Measurements from ENCODE around the gene ENOPH1. TPM values are rescaled to one million over a fixed set of nuclear protein-coding genes. Genes with fewer than 3 reads are reported as not detected.

Gene ENOPH1
- total RNA-seq, 1 experiment from 2014 or later, result 22.3 TPM

GRCh38 chr4:82479562-82479961 is 49.2 kb downstream of the ENOPH1 start:
- Histone ChIP-seq H3K79me2 (ENCODE audit: low read depth) (no peaks in the 10 kb centered on the region), H3K4me2 (no peak overlapping the region), H4K20me1 (ENCODE audit: insufficient read depth) (no peaks in the 10 kb centered on the region), H3K4me3 (no peak overlapping the region), H3F3A (ENCODE audit: insufficient read depth, low read depth) (no peaks in the 10 kb centered on the region), H3K9me2 (ENCODE audit: insufficient read depth) (no peaks in the 10 kb centered on the region), H2AFZ (no peak overlapping the region), H3K27ac (no peak overlapping the region), H3K36me3 (ENCODE audit: low read depth) (no peaks in the 10 kb centered on the region), H3K9me3 (ENCODE audit: insufficient read depth, low read depth) (no peaks in the 10 kb centered on the region), H3K4me1 (replicated peaks; ENCODE audit: insufficient read depth) (no peaks in the 10 kb centered on the region), H3K27me3 (ENCODE audit: insufficient read depth, low read depth) (no peaks in the 10 kb centered on the region)
- DNase-seq, result no peak
- no TSS peak for BruUV-seq (replicated peaks)
- POLR2A ChIA-PET (ENCODE audit: unreplicated experiment), result no interaction called here
- TF ChIP-seq CTCF (conservative IDR thresholded peaks at IDR 0.05) (no peak), EZH2 (IDR thresholded peaks at IDR 0.05; ENCODE audit: low read depth) (no peak)
- intact Hi-C loops (cut with micrococcal nuclease; ENCODE audit: unreplicated experiment), result no loop called here
- CTCF ChIA-PET, result interaction anchor here (0.6 kb wide), 1 partner anchor 1008 kb away, joined by 7 read pairs; no protein-coding TSS in a partner anchor

- Histone ChIP-seq H3K27me3 (ENCODE audit: insufficient read depth, low read depth) (no peaks in the 10 kb centered on the region), H4K20me1 (ENCODE audit: insufficient read depth) (no peaks in the 10 kb centered on the region), H3K79me2 (ENCODE audit: low read depth) (no peaks in the 10 kb centered on the region), H2AFZ (no peak overlapping the region), H3F3A (ENCODE audit: insufficient read depth, low read depth) (no peaks in the 10 kb centered on the region), H3K4me2 (no peak overlapping the region), H3K27ac (no peak overlapping the region), H3K9me2 (ENCODE audit: insufficient read depth) (no peaks in the 10 kb centered on the region), H3K9me3 (ENCODE audit: insufficient read depth, low read depth) (no peaks in the 10 kb centered on the region), H3K36me3 (ENCODE audit: low read depth) (no peaks in the 10 kb centered on the region), H3K4me1 (replicated peaks; ENCODE audit: insufficient read depth) (no peaks in the 10 kb centered on the region), H3K4me3 (no peak overlapping the region)
- TF ChIP-seq CTCF (conservative IDR thresholded peaks at IDR 0.05) (no peak), EZH2 (IDR thresholded peaks at IDR 0.05; ENCODE audit: low read depth) (no peak)
- ChIA-PET CTCF (no interaction called here), POLR2A (ENCODE audit: unreplicated experiment) (no interaction called here)
- no peak for DNase-seq
- no TSS peak for BruUV-seq (replicated peaks)
- intact Hi-C loops (cut with micrococcal nuclease; ENCODE audit: unreplicated experiment), result no loop called here
These were observed 50.5 kb downstream of the ENOPH1 start for GRCh38 chr4:82480771-82481505.

- no peak overlapping the region for H3K4me2 ChIP-seq
- TF ChIP-seq CTCF (conservative IDR thresholded peaks at IDR 0.05) (no peak), EZH2 (IDR thresholded peaks at IDR 0.05; ENCODE audit: low read depth) (no peak)
- no peaks in the 10 kb centered on the region for H3K36me3 ChIP-seq (ENCODE audit: low read depth)
- BruUV-seq (replicated peaks), result no TSS peak
- intact Hi-C loops (cut with micrococcal nuclease; ENCODE audit: unreplicated experiment), result no loop called here
- no peak overlapping the region for H3K27ac ChIP-seq
- no peak overlapping the region for H3K4me3 ChIP-seq
- no peak overlapping the region for H2AFZ ChIP-seq
- H3K79me2 ChIP-seq (ENCODE audit: low read depth), result no peaks in the 10 kb centered on the region
- H3K4me1 ChIP-seq (replicated peaks; ENCODE audit: insufficient read depth), result no peaks in the 10 kb centered on the region
- no peaks in the 10 kb centered on the region for H3K9me2 ChIP-seq (ENCODE audit: insufficient read depth)
- H3F3A ChIP-seq (ENCODE audit: insufficient read depth, low read depth), result no peaks in the 10 kb centered on the region
- no peak for DNase-seq
- no peaks in the 10 kb centered on the region for H4K20me1 ChIP-seq (ENCODE audit: insufficient read depth)
- POLR2A ChIA-PET (ENCODE audit: unreplicated experiment), result interaction anchor here (0.5 kb wide), 1 partner anchor 23 kb away, joined by 4 read pairs; no protein-coding TSS in a partner anchor
- no peaks in the 10 kb centered on the region for H3K9me3 ChIP-seq (ENCODE audit: insufficient read depth, low read depth)
- no peaks in the 10 kb centered on the region for H3K27me3 ChIP-seq (ENCODE audit: insufficient read depth, low read depth)
- CTCF ChIA-PET, result no interaction called here
These were observed 51.1 kb downstream of the ENOPH1 start for GRCh38 chr4:82481506-82481840.
